Osteocyte (in vitro differentiated cells): ENCODE results near the gene KANSL3. TPM values are rescaled to one million over a fixed set of nuclear protein-coding genes. Genes with fewer than 3 reads are reported as not detected.

Experiments
- DNase-seq: peaks from one replicate; pipeline ENCODE4 v3.0.0; 2021; ENCODE audit warnings: mixed read lengths; ENCODE audit not compliant: unreplicated experiment; ENCODE audit errors: extremely low spot score
- H3K27ac Mint-ChIP-seq: one replicate; pipeline ENCODE4 v1.8.0; 2021; ENCODE audit warnings: mild to moderate bottlenecking, mixed read lengths; ENCODE audit not compliant: unreplicated experiment
- H3K27me3 Mint-ChIP-seq: one replicate; pipeline ENCODE4 v1.8.0; 2021; ENCODE audit warnings: mixed read lengths; ENCODE audit not compliant: unreplicated experiment
- H3K36me3 Mint-ChIP-seq: one replicate; pipeline ENCODE4 v1.8.0; 2021; ENCODE audit warnings: mixed read lengths; ENCODE audit not compliant: unreplicated experiment
- H3K4me1 Mint-ChIP-seq: one replicate; pipeline ENCODE4 v1.8.0; 2021; ENCODE audit warnings: mixed read lengths; ENCODE audit not compliant: unreplicated experiment
- H3K4me3 Mint-ChIP-seq: one replicate; pipeline ENCODE4 v1.8.0; 2021; ENCODE audit warnings: mild to moderate bottlenecking, moderate library complexity, mixed read lengths; ENCODE audit not compliant: unreplicated experiment
- H3K9me3 Mint-ChIP-seq: one replicate; pipeline ENCODE4 v1.8.0; 2021; ENCODE audit warnings: mixed read lengths; ENCODE audit not compliant: unreplicated experiment
- total RNA-seq: library from RNA; stranded (reverse); gene quantifications from 2 replicates; pipeline ENCODE4 v1.2.1, GENCODE V29; 2021
- TF ChIP-seq, protein P1 (sequence below): fragments of 200-600 bp; sonication (generic); IDR thresholded peaks from 2 replicates; pipeline ENCODE4 v1.5.0; 2021; ENCODE audit warnings: antibody characterized with exemption, mild to moderate bottlenecking, moderate library complexity

Gene KANSL3
- total RNA-seq, 1 donor from 2014 or later, result 45.8 TPM

DNA sequence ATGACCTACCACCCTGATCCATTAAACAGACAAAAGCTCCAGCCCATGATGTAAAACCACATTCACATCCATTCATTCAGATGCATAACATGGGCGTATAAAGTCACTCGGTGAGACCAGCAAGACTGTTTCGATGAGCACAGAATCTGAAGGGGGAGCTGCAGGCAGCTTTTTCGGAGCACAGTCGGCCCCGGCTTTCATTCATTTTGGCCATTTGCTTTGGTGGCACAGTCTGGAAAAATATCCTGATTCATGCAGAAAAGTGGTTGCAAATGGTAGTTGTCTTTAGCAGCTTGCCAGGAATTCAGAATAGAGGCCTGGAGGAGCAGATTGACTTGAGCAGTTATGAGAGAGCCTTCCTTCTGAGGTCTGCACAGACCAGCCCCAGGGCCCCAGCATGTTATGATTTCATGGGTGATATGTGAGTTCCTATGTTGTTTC, 90.4 kb downstream of the KANSL3 start:
- Mint-ChIP-seq H3K27ac (peak overlapping the region; percentile 36), H3K4me3 (no peak overlapping the region), H3K9me3 (no peaks in the 10 kb centered on the region), H3K27me3 (no peaks in the 10 kb centered on the region), H3K36me3 (peaks cover 30% of the 10 kb centered on the region), H3K4me1 (peaks cover 19% of the 10 kb centered on the region)
- TF ChIP-seq, protein P1, sequence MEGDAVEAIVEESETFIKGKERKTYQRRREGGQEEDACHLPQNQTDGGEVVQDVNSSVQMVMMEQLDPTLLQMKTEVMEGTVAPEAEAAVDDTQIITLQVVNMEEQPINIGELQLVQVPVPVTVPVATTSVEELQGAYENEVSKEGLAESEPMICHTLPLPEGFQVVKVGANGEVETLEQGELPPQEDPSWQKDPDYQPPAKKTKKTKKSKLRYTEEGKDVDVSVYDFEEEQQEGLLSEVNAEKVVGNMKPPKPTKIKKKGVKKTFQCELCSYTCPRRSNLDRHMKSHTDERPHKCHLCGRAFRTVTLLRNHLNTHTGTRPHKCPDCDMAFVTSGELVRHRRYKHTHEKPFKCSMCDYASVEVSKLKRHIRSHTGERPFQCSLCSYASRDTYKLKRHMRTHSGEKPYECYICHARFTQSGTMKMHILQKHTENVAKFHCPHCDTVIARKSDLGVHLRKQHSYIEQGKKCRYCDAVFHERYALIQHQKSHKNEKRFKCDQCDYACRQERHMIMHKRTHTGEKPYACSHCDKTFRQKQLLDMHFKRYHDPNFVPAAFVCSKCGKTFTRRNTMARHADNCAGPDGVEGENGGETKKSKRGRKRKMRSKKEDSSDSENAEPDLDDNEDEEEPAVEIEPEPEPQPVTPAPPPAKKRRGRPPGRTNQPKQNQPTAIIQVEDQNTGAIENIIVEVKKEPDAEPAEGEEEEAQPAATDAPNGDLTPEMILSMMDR, result peak; percentile 43
- no peak for DNase-seq

GRCh38 chr2:96547203-96547641, 90.9 kb downstream of the KANSL3 start:
- no peak for DNase-seq
- no peaks in the 10 kb centered on the region for H3K9me3 Mint-ChIP-seq
- H3K4me3 Mint-ChIP-seq, result no peak overlapping the region
- TF ChIP-seq, protein P1, result no peak
- H3K27me3 Mint-ChIP-seq, result no peaks in the 10 kb centered on the region
- peaks cover 19% of the 10 kb centered on the region for H3K4me1 Mint-ChIP-seq
- peak overlapping the region; percentile 36 for H3K27ac Mint-ChIP-seq
- peaks cover 30% of the 10 kb centered on the region for H3K36me3 Mint-ChIP-seq

DNA sequence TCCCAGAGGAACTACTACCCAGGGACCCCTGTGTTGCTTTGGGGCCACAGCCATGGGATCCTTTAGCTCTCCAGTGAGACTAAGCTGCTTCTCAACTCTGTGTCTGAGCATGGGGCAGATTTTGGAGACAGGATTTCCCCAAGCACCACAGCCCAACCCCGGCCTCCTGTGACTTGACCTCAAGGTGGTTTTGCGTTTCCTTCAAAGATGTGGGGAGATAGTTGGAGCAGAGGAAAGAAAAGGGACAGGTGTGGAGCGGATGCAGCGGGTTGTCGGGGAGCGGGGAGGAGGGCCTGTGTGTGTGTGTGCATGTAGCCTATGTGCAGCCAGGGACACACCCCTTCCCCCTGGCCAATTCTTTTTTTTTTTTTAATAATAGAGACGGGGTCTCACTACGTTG, 91.3 kb downstream of the KANSL3 start:
- H3K9me3 Mint-ChIP-seq, result no peaks in the 10 kb centered on the region
- no peak overlapping the region for H3K4me3 Mint-ChIP-seq
- H3K36me3 Mint-ChIP-seq, result peaks cover 30% of the 10 kb centered on the region
- DNase-seq, result no peak
- H3K27me3 Mint-ChIP-seq, result no peaks in the 10 kb centered on the region
- TF ChIP-seq, protein P1, result no peak
- H3K4me1 Mint-ChIP-seq, result peaks cover 21% of the 10 kb centered on the region
- H3K27ac Mint-ChIP-seq, result no peak overlapping the region

DNA sequence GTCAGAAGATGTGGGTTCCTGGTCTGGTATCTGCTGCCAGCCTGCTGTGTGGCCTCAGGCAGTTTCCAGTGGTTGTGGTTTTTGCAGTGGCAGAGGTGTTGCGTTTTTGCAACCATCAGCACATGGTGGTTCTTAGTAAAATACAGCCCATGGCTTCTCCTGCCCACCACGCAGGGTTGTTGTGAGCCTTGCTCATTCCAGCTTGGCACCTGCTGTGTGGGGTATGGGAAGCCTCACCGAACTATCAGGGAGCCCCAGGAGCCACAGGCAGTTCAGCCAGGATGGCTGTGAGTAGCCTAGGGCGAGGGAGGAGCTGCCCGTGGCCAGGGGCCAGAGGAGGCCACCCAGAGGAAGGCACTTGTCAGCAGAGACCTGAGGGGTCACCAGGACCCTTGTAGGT, 91.8 kb downstream of the KANSL3 start:
- no peaks in the 10 kb centered on the region for H3K27me3 Mint-ChIP-seq
- peaks cover 30% of the 10 kb centered on the region for H3K36me3 Mint-ChIP-seq
- TF ChIP-seq, protein P1, result no peak
- no peaks in the 10 kb centered on the region for H3K9me3 Mint-ChIP-seq
- peaks cover 26% of the 10 kb centered on the region for H3K4me1 Mint-ChIP-seq
- no peak for DNase-seq
- no peak overlapping the region for H3K4me3 Mint-ChIP-seq
- no peak overlapping the region for H3K27ac Mint-ChIP-seq

Other genes with a start within 250 kb of the KANSL3 start
- gene NEURL3, start 133.0 kb downstream of the KANSL3 start, total RNA-seq, result not detected in 2 replicates
- gene ARID5A, start 101.6 kb downstream of the KANSL3 start, total RNA-seq, result 25.9 and 26.3 TPM in 2 replicates
- 0.13 TPM in 1 of 2 replicates, not detected in the other for gene FER1L5, start 4.5 kb upstream of the KANSL3 start, total RNA-seq
- 19.2 and 21.2 TPM in 2 replicates for gene LMAN2L, start 101.8 kb upstream of the KANSL3 start, total RNA-seq
- 7.6 and 8.0 TPM in 2 replicates for gene CNNM4, start 122.6 kb upstream of the KANSL3 start, total RNA-seq
- 20.9 and 22.4 TPM in 2 replicates for gene CNNM3, start 178.0 kb upstream of the KANSL3 start, total RNA-seq
- 4.4 and 5.7 TPM in 2 replicates for gene ANKRD23, start 205.7 kb upstream of the KANSL3 start, total RNA-seq
- gene ANKRD39, start 219.7 kb upstream of the KANSL3 start, total RNA-seq, result 10.5 and 12.4 TPM in 2 replicates
- gene SEMA4C, start 231.8 kb upstream of the KANSL3 start, total RNA-seq, result 33.8 and 39.1 TPM in 2 replicates